SK-N-SH (cell line): ENCODE data around the gene CDKN3. TPM values are rescaled to one million over a fixed set of nuclear protein-coding genes. Genes with fewer than 3 reads are reported as not detected.

Experiments used
- CTCF ChIA-PET: fragments of 300-600, 350-600 bp; formaldehyde crosslinking; extraction: SDS; loops from one replicate; lab custom pipeline; 2021; lab: Yijun Ruan, JAX
- POLR2A ChIA-PET: fragments of 350-600 bp; sonication (Branson Sonifier 250); formaldehyde crosslinking; extraction: SDS; loops from one replicate; lab custom pipeline; 2020; ENCODE audit warnings: antibody characterized with exemption, inconsistent platforms; lab: Yijun Ruan, JAX
- DNase-seq: peaks from one replicate; pipeline ENCODE4 v3.0.0; 2012
- H2AFZ ChIP-seq: fragments of 200-600 bp; sonication (generic); 2 replicates; pipeline ENCODE4 v1.8.1; 2016; ENCODE audit warnings: antibody characterized with exemption, mild to moderate bottlenecking, low read depth
- H3F3A ChIP-seq: fragments of 200-600 bp; sonication (generic); replicated peaks from 2 replicates; pipeline ENCODE3; 2016; ENCODE audit warnings: antibody characterized with exemption, mild to moderate bottlenecking; ENCODE audit not compliant: insufficient read depth
- H3K27ac ChIP-seq, 2 experiments: fragments of 200-500 bp in 1 of 2; fragments of 200-600 bp in 1 of 2; sonication (Bioruptor generic) in 1 of 2; sonication (generic), shearing (Covaris generic) in 1 of 2; 2 replicates each; pipeline versions ENCODE4 v1.5.1 to v1.6.1; 2014 to 2016; ENCODE audit warnings: low read depth in 2 of 2, inconsistent platforms in 1 of 2, low read length in 1 of 2, mild to moderate bottlenecking in 1 of 2, mixed read lengths in 1 of 2
- H3K27me3 ChIP-seq: fragments of 200-600 bp; sonication (generic), shearing (Covaris generic); 2 replicates; pipeline ENCODE4 v1.6.1; 2016; ENCODE audit warnings: mixed run types; ENCODE audit not compliant: insufficient read depth
- H3K36me3 ChIP-seq, 2 experiments: fragments of 200-500 bp in 1 of 2; fragments of 200-600 bp in 1 of 2; sonication (Bioruptor generic) in 1 of 2; sonication (generic) in 1 of 2; replicated peaks in 1 of 2; 2 replicates each; pipeline versions ENCODE3 to v1.5.1; 2014 to 2016; ENCODE audit warnings: low read length in 1 of 2, mild to moderate bottlenecking in 1 of 2; ENCODE audit not compliant: insufficient read depth in 2 of 2, control insufficient read depth in 1 of 2
- H3K4me1 ChIP-seq, 2 experiments: fragments of 200-500 bp in 1 of 2; fragments of 200-600 bp in 1 of 2; sonication (Bioruptor generic) in 1 of 2; sonication (generic), shearing (Covaris generic) in 1 of 2; 2 replicates each; pipeline versions ENCODE4 v1.5.1 to v1.6.1; 2014 to 2016; ENCODE audit warnings: low read depth in 1 of 2, low read length in 1 of 2, mixed run types in 1 of 2; ENCODE audit not compliant: insufficient read depth in 2 of 2, control insufficient read depth in 1 of 2
- H3K4me2 ChIP-seq: fragments of 200-600 bp; sonication (generic), shearing (Covaris generic); 2 replicates; pipeline ENCODE4 v1.6.1; 2017; ENCODE audit warnings: mixed run types
- H3K4me3 ChIP-seq, 2 experiments: fragments of 200-500 bp in 1 of 2; fragments of 200-600 bp in 1 of 2; sonication (Bioruptor generic) in 1 of 2; sonication (generic), shearing (Covaris generic) in 1 of 2; 2 replicates each; pipeline versions ENCODE4 v1.5.1 to v1.8.1; 2014 to 2016; ENCODE audit warnings: low read depth in 2 of 2, inconsistent platforms in 1 of 2, low read length in 1 of 2, mild to moderate bottlenecking in 1 of 2, mixed read lengths in 1 of 2, moderate library complexity in 1 of 2
- H3K79me2 ChIP-seq: fragments of 200-600 bp; sonication (generic); 2 replicates; pipeline ENCODE4 v1.8.1; 2017; ENCODE audit warnings: mild to moderate bottlenecking; ENCODE audit not compliant: insufficient read depth
- H3K9ac ChIP-seq: fragments of 200-600 bp; sonication (generic); 2 replicates; pipeline ENCODE4 v1.6.1; 2017; ENCODE audit warnings: mixed run types
- H3K9me2 ChIP-seq: fragments of 200-600 bp; sonication (generic); 2 replicates; pipeline ENCODE4 v1.6.1; 2017; ENCODE audit warnings: mixed run types
- H3K9me3 ChIP-seq: fragments of 200-600 bp; sonication (generic); 2 replicates; pipeline ENCODE4 v1.6.1; 2017; ENCODE audit warnings: mixed run types, mild to moderate bottlenecking, moderate library complexity
- H4K20me1 ChIP-seq: fragments of 200-600 bp; sonication (generic); 2 replicates; pipeline ENCODE4 v1.6.1; 2017; ENCODE audit warnings: mild to moderate bottlenecking, mixed run types; ENCODE audit not compliant: insufficient read depth
- CHD2 ChIP-seq: fragments of 150-350 bp; IDR thresholded peaks from 2 replicates; pipeline ENCODE4 v1.6.1; 2018; ENCODE audit warnings: low read length; ENCODE audit not compliant: partially characterized antibody
- ELF1 ChIP-seq: IDR thresholded peaks from 2 replicates; pipeline ENCODE4 v1.4.0; 2012
- EP300 ChIP-seq, 2 experiments: IDR thresholded peaks; 2 replicates each; pipeline versions ENCODE4 v1.4.0 to v1.6.1; 2012; ENCODE audit warnings: borderline replicate concordance in 1 of 2, low read depth in 1 of 2, low read length in 1 of 2
- GATA2 ChIP-seq: sonication (generic); formaldehyde crosslinking; IDR thresholded peaks from 2 replicates; pipeline ENCODE4 v1.5.0; 2020; ENCODE audit warnings: mild to moderate bottlenecking, missing genetic modification reagents
- JUND ChIP-seq: IDR thresholded peaks from 2 replicates; pipeline ENCODE4 v1.4.0; 2012
- MEF2A ChIP-seq: IDR thresholded peaks from 2 replicates; pipeline ENCODE4 v1.4.0; 2012; ENCODE audit warnings: low read depth, borderline replicate concordance
- NFIC ChIP-seq: IDR thresholded peaks from 2 replicates; pipeline ENCODE4 v1.4.0; 2012; ENCODE audit warnings: borderline replicate concordance
- NRF1 ChIP-seq: IDR thresholded peaks from 2 replicates; pipeline ENCODE4 v1.6.1; 2012; ENCODE audit warnings: low read depth, mild to moderate bottlenecking, low read length
- PBX3 ChIP-seq: IDR thresholded peaks from 2 replicates; pipeline ENCODE4; 2012
- POLR2AphosphoS5 ChIP-seq: IDR thresholded peaks from 2 replicates; pipeline ENCODE4 v1.6.1; 2012; ENCODE audit warnings: low read depth, low read length
- RCOR1 ChIP-seq: fragments of 150-350 bp; IDR thresholded peaks from 2 replicates; pipeline ENCODE4 v1.6.1; 2017; ENCODE audit warnings: antibody characterized with exemption, low read length
- RFX5 ChIP-seq: IDR thresholded peaks from 2 replicates; pipeline ENCODE4 v1.6.1; 2012; ENCODE audit warnings: mild to moderate bottlenecking, improper control_type of control experiment, low read length
- RXRA ChIP-seq: IDR thresholded peaks from 2 replicates; pipeline ENCODE4 v1.4.0; 2012; ENCODE audit warnings: low read depth, mild to moderate bottlenecking, borderline replicate concordance
- TAF1 ChIP-seq: IDR thresholded peaks from 2 replicates; pipeline ENCODE4 v1.6.1; 2012; ENCODE audit warnings: low read depth, mild to moderate bottlenecking, low read length, moderate library complexity, borderline replicate concordance
- TEAD4 ChIP-seq: IDR thresholded peaks from 2 replicates; pipeline ENCODE4 v1.4.0; 2012; ENCODE audit warnings: mild to moderate bottlenecking, borderline replicate concordance; ENCODE audit not compliant: insufficient read depth
- USF2 ChIP-seq: fragments of 150-350 bp; IDR thresholded peaks from 2 replicates; pipeline ENCODE4 v1.6.1; 2017; ENCODE audit warnings: antibody characterized with exemption, low read length, low read depth, borderline replicate concordance
- YY1 ChIP-seq: IDR thresholded peaks from 2 replicates; pipeline ENCODE4 v1.4.0; 2012; ENCODE audit warnings: low read depth, mild to moderate bottlenecking
- polyA plus RNA-seq, 3 experiments: library from polyadenylated mRNA; depleted of rRNA; stranded (reverse); fragments of >200 nt; gene quantifications; 2 replicates each; pipeline ENCODE4 v1.2.3, GENCODE V29; 2012

The CDKN3 gene
- polyA plus RNA-seq, 1 of the 3 experiments (the other 2 are of a cell fraction) = 26.7 TPM

GRCh38 chr14:54467280-54467679, 70.5 kb downstream of the CDKN3 start:
- POLR2A ChIA-PET = no interaction called here
- DNase-seq = no peak
- Histone ChIP-seq H3K4me3 (no peak overlapping the region), H3K79me2 (no peaks in the 10 kb centered on the region), H3K27me3 (no peaks in the 10 kb centered on the region), H3F3A (no peaks in the 10 kb centered on the region), H3K27ac (no peak overlapping the region), H3K36me3 (no peaks in the 10 kb centered on the region), H4K20me1 (no peaks in the 10 kb centered on the region), H3K9ac (no peak overlapping the region), H3K9me2 (no peaks in the 10 kb centered on the region), H3K9me3 (no peaks in the 10 kb centered on the region), H3K4me1 (peaks cover 0 to 7% of the 10 kb centered on the region in 2 experiments; a peak in 1 of 4 replicates), H3K4me2 (no peak overlapping the region), H2AFZ (no peak overlapping the region)
- CTCF ChIA-PET = no interaction called here
- TF ChIP-seq RCOR1 (no peak), NRF1 (no peak), JUND (no peak), NFIC (no peak), MEF2A (no peak), EP300 (IDR thresholded peaks at IDR 0.05; ENCODE audit: borderline replicate concordance in 1 of 2, low read depth in 1 of 2, low read length in 1 of 2) (no peak), TAF1 (no peak), YY1 (no peak), POLR2AphosphoS5 (no peak), PBX3 (no peak), USF2 (no peak), CHD2 (no peak), RFX5 (no peak), RXRA (no peak), GATA2 (CRISPR knock-in tag) (no peak), ELF1 (no peak), TEAD4 (no peak)

Other genes starting within 250 kb of the CDKN3 start
- 145 and 292 TPM in 2 replicates for gene CNIH1, start 44.4 kb downstream of the CDKN3 start, polyA plus RNA-seq (2012; rRNA removed)
- gene GMFB, start 92.0 kb downstream of the CDKN3 start, polyA plus RNA-seq (2012; rRNA removed) = 9.4 and 13.5 TPM in 2 replicates
- 6.4 and 7.7 TPM in 2 replicates for gene CGRRF1, start 112.9 kb downstream of the CDKN3 start, polyA plus RNA-seq (2012; rRNA removed)
- 5.0 and 5.9 TPM in 2 replicates for gene SAMD4A, start 170.1 kb downstream of the CDKN3 start, polyA plus RNA-seq (2012; rRNA removed)